Umbilical cord (tissue), 2 donors: ENCODE results near the gene MOK. TPM values are rescaled to one million over a fixed set of nuclear protein-coding genes. Genes with fewer than 3 reads are reported as not detected.
"Not testable (repeated sequence)": the region's sequence is repeated elsewhere in the genome, so short reads cannot be mapped to it uniquely, and the experiment has no call there.

Experiments used
- DNase-seq: peaks from one replicate; pipeline ENCODE4 v3.0.0-alpha.2; 2015; ENCODE audit warnings: low spot score
- total RNA-seq: library from RNA; depleted of rRNA; stranded (reverse); fragments of >200 nt; gene quantifications from one replicate; pipeline ENCODE4 v1.2.3, GENCODE V29; 2014; ENCODE audit warnings: low replicate concordance; ENCODE audit not compliant: insufficient read depth

The MOK gene
- total RNA-seq, 1 donor from 2014 or later: 13.0 TPM

DNA sequence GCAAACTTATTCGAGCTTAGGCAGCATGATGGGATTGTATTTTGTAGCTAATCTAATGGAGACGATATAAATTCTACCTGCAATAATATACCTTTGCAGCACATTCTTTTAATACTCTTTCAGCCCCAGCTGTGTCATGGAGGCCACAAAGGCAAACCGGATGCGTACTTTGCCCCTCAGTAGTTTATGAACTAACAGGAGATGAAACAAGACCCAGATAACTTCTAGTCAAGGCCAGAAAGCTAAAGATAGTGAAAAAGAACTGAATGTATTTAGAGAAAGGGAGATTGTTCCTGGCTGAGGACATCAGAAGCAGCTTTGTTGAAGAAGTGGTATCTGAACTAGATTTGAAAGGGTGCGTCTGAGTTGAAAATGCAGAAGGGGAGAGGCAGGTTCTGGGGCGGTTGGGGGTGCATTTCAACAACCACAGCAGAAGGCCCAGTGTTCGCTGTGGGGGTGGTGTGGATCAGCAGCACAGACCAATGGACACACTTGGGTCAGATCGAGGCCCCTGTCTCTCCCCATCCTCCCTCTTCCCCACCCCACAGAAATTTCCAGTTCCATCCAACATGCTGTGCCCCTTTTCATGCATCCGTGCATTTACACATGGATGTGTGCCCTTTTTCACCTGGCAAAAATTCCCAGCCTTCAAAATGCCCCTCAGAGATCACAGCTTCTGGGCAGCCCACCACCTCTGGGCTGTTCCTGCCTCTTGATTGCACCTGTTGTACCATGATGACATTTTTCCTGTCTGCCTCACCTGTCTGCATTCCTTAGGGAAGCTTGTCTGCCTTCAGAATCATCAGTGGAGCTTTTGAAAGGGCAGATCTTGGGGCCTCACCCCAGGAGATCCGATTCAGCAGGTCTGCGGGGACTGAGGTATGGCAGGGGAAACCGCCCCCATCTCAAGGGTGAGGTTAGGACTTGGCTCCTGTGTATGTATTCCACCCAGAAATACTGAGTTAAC is 16.8 kb upstream of the MOK start:
- no peak for DNase-seq

- DNase-seq: no peak
Observed at GRCh38 chr14:102320671-102321455, 15.9 kb upstream of the MOK start.

DNA sequence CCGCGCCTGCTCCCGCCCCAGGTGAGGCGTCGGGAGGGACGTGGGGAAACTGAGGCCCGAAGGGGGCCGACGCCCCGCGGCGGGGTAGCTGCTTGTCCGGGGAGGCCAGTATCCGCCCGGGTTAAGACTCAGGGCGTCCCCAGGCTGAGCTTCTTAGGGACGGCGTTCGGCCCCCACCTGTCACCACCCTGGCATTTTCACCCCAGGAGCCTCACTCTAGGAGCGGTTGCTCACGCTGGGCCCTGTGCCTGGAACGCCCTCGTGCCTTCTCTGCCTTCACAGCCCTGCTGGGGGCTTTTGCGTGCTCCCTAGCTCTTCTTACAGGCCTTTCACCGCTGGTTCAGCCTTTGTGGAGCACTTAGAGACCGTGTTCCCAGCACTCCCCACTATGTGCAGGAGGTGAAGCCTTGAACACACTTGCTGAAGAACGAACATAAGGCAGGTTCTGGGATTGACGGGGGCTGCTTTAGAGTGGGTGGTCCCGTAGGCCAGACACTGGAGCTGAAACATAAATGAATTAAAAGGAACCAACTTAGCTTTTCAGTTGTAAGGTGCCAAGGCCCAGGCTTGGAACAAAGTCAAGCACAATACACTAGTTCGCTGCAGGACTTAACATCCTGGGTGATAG is 15.2 kb upstream of the MOK start:
- peak; percentile 47 for DNase-seq

DNA sequence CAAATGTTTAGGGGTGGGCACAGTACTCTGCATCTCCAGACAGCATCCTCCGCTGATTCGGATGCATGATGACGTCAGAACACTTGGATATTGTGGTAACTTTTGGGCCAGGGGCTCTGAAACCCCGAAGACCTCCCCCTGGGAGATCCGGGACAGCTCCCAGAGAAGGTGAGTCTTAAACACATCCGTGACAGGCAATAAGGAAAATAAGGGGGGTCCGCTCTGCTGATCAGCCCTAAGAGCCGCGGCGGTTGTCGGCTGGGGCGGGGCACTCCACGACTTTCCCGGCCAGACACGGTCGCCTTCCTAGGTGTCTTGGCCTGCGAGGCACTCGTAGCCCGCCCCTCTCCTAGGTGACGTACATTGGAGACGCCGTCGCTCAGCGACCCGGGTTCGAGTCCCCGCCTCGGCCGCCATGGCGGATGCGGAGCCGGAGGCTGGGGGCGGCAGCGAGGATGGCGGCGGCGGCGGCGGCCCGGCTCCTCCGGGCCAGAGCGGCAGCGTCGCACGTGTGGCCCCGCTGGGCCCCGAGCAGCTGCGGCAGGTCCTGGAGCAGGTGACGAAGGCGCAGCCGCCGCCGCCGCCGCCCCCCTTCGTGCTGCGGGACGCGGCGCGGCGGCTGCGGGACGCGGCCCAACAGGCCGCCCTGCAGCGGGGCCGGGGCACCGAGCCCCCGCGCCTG is 14.5 kb upstream of the MOK start, which contains the start of gene ZNF839:
Gene ZNF839, plus strand, starts transcription at position 396 of the 682 bp plus-strand sequence. Its CDS starts 20 bp downstream, at position 416.
- peak; percentile 93 for DNase-seq

GRCh38 chr14:102318781-102319276 is 13.9 kb upstream of the MOK start:
- DNase-seq: no peak

DNA sequence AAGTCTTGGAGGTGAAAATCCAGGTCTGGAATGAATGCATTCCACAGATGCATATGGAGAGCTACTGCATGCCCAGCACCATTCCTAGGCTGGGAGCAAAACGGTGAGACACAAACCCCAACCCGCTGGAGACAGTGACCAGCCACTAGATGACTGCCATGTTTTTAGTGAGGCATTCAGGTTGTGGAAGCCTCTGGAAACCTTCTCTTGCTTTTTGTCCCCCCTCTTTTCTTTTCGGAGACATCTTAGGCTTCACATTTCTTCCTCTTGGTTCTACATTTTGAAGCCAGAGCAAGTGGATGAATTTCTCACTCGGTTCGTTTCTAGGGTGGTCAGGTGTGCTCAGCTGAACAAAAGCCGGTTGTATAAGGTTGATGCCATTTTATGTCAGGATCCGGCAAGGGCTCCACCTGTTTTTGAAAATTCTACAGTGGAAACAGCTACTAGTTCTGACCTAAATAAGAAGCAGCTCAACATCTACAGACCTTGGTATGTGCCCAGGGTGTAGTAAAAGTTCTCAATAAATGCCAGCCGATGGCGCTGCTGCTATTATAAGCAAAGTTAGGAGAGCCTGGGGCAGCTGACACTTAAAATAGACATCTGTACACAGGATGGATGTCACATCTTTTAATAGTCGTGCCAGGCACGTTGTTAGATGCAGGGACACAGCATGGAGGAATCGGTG is 12.7 kb upstream of the MOK start:
- DNase-seq: peak; percentile 16

DNA sequence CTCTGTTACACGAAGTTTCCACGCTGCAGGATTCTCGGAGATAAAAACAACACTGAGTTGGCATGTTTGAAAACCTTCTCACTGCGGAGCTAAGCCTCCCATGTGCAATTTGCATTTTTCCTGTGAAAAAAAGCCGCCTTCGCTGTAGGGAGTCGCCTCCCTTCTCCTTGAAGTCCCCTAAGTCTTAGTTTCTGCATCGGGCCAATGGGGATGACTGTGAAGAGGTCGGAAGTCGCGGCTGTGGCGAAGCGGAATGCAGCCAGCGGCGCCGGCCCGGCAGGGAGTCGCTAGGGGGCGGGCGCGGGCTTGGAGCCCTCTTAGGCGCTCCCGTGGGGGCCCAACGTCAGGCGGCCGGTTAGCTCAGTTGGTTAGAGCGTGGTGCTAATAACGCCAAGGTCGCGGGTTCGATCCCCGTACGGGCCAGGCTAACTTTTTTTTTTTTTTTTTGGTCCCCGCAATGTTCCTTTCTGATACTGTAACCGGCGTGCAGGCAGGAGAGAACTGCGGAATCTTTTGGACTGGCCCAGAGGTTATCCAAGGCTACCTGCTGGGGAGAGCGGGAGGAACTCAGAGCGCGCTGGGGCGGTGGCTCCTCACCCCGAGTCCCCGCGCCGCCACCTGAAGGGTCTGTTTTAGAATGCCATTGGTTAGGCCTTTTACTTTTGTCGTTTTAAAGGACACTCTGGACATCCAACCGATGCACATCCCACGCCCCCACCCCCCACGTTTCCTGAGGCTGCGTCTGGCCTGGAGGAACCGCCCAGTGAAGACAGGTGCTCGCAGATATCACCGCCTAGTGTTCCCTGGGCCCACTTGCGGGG is 12.0 kb upstream of the MOK start:
- DNase-seq: peak; percentile 95

DNA sequence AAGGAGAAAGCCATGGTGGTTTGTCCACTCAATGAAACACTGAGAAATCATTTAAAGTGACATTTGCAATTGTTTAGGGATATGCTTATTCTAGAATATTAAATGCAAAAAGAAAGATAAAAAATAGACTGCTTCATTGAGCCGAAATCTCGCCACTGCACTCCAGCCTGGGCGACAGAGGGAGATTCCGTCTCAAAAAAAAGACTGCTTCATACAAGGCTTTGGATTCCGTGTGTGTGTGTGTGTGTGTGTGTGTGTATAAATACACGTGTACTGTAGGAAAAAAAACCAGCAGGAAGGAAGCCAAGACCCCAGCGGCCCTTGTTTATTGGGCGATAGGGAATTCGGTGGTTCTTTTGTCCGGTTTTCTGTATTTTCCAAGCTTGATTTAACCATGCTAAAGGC is 11.4 kb upstream of the MOK start:
- DNase-seq: no peak

DNA sequence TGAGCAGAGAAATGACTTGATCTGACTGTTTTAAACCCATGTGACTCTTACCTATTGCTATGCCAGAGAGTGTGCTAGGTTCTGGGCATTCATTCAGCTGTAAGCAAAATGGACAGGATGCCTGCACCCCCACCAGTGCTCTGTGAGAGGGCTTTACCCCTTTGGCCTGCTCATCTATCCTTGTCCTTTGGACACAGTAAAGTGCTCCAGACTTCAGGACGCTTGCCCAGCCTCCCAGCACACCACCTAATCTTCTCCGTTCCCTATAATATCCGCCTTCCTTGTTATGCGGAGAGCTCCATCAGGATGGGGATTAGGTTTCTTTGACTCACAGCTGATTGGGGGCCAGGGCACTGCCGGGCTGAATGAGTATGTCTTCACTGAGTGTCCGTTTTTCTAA is 10.2 kb upstream of the MOK start:
- no peak for DNase-seq

DNA sequence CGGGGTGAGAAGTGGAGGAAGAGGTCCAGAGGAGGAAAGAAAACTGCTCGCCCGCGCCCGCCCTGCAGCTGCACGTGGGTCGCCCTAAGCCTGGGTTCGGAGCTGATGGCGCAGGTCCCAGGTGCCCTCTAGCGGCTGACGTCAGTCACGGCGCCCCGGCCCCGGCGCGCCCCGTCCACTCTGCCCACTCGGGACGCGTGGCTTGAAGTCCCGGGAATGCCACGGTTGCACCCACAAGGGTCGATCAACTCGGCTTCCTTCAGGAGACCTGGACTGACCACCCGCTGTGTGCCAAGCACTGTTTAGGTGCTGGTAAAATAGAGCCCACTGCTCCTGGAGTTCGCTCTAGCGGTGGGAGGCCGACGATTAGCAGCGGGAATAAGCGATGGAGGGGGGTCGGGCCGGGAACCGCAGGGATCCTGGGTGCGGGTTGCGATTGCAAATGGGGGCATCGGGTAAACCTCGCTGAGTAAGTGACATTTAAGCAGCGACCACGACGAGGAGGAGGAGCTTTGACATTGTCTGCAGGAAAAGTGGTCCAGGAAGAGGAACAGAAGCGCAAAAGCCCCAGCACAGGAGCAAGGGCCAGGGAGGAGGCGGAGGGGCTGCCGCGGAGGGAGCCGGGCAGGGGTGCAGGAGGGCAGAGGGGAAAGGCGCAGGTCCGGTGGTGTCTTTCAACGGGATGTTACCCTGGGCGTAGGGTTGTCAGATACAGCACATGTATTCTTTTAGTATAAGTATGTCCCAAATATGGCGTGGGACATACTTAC is 9.5 kb upstream of the MOK start:
- peak; percentile 85 for DNase-seq

DNA sequence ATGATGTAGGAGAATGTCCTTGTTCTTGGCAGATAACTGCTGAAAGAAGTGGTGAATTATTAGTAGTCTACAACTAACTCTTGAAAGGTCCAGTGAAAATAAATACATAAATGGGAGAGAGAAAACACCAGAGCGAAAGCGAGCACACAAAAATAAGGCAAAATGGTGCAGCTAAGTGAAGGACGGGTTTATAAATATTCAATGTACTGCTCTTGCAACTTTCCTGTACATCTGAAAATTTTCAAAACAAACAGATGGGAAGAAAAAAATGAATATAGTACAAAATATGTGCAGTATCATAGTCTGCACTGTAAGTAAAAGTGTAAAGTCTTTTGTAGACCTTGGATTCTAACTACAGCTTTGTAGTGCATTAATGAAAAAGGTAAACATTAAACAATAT is 1.3 kb downstream of the MOK start:
- DNase-seq: no peak

DNA sequence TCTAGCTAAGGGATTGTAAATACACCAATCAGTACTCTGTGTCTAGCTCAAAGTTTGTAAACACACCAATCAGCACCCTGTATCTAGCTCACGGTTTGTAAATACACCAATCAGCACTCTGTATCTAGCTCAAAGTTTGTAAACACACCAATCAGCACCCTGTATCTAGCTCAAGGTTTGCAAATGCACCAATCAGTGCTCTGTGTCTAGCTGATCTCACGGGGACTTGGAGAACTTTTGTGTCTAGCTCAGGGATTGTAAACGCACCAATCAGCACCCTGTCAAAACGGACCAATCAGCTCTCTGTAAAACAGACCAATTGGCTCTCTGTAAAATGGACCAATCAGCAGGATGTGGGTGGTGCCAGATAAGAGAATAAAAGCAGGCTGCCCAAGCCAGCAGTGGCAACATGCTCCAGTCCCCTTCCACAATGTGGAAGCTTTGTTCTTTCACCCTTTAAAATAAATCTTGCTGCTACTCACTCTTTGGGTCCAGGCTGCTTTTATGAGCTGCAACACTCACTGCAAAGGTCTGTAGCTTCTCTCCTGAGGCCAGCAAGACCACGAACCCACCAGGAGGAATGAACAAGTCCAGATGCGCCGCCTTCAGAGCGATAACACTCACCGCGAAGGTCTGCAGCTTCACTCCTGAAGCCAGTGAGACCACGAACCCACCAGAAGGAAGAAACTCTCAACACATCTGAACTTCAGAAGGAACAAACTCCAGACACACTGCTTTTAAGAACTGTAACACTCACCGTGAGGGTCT is 6.5 kb downstream of the MOK start:
- DNase-seq: not testable (repeated sequence)

DNA sequence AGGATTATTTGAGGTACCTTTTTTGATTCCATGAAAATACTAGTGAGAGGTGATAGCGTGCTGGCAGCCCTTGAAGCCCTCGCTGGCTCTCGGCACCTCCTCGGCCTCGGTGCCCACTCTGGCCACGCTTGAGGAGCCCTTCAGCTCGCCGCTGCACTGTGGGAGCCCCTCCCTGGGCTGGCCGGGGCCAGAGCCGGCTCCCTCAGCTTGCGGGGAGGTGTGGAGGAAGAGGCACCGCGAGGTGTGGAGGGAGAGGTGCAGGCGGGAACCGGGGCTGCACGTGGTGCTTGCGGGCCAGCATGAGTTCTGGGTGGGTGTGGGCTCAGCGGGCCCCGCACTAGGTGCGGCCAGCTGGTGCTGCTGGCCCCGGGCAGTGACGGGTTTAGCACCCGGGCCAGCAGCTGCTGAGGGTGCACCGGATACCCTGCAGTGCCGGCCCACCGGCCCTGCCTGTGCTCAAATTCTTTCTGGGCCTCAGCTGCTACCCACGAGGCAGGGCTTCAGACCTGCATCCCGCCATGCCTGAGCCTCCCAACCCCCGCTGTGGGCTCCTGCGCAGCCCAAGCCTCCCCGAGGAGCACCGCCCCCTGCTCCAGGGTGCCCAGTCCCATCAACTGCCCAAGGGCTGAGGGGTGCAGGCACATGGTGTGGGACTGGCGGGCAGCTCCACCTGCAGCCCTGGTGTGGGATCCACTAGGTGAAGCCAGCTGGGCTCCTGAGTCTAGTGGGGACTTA is 7.4 kb downstream of the MOK start:
- DNase-seq: no peak

- no peak for DNase-seq
Observed at GRCh38 chr14:102295270-102295669, 9.7 kb downstream of the MOK start.

- peak; percentile 46 for DNase-seq
Observed at GRCh38 chr14:102293781-102294180, 11.2 kb downstream of the MOK start.

DNA sequence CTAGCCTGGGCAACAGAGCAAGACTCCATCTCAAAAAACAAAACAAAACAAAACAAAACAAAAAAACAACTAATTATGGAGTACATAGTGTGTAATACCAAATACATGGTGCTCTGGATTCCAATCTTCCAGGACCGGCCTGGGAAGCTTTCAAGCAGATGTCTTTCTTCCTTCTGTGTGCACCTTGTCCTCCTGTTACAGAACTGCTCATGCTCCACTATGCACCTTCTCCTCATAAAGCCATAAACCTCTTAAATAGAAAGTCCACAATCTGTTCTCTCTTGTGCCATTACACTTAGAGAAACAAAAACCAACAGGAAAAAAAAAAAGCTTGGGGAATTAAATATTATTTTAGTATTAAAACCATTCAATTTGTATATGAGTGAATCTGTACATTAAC is 12.5 kb downstream of the MOK start:
- no peak for DNase-seq

- no peak for DNase-seq
Observed at GRCh38 chr14:102288139-102288538, 16.8 kb downstream of the MOK start.
